ENCODE measurements around the gene RGPD5. TPM values are rescaled to one million over a fixed set of nuclear protein-coding genes. Genes with fewer than 3 reads are reported as not detected.
"Not testable (repeated sequence)": the region's sequence is repeated elsewhere in the genome, so short reads cannot be mapped to it uniquely, and the experiment has no call there.

Gene RGPD5
- total RNA-seq, result 77.7 TPM

DNA sequence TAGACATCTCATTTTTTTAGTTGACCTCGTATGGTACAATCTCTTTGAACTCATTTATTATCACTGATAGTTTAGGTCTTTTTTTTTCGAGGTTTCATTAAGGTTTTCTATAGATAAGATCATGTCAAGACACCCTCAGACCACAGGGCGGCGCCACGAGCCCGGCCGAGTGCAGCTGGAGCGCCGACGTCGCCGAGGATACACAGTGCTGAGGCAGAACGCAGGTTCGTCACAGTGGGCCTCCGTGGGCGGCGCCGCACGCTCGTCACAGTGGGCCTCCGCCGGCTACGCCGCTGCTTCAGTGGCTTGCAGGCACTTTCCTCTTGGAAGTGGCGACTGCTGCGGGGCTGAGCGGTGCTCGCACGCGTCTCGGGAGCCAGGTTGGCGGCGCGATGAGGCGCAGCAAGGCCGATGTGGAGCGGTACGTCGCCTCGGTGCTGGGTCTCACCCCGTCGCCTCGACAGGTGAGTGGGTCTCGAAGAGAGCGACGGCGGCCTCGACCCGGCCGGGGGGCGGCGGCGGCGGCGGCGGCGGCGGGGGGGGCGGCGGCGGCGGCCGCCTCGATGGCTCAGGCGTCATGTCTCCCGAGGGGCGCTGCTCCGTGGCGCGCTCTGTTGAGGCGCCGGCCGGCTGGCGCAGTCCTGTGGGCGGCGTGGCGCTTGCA is at the start of gene RGPD5:
Gene RGPD5, plus strand, starts transcription at position 232 of the 664 bp plus-strand sequence. Its CDS starts 161 bp downstream, at position 393.
- not testable (repeated sequence) for DNase-seq

- not testable (repeated sequence) for DNase-seq
These were observed 42.5 kb upstream of the RGPD5 start for GRCh38 chr2:109751572-109751971.

DNA sequence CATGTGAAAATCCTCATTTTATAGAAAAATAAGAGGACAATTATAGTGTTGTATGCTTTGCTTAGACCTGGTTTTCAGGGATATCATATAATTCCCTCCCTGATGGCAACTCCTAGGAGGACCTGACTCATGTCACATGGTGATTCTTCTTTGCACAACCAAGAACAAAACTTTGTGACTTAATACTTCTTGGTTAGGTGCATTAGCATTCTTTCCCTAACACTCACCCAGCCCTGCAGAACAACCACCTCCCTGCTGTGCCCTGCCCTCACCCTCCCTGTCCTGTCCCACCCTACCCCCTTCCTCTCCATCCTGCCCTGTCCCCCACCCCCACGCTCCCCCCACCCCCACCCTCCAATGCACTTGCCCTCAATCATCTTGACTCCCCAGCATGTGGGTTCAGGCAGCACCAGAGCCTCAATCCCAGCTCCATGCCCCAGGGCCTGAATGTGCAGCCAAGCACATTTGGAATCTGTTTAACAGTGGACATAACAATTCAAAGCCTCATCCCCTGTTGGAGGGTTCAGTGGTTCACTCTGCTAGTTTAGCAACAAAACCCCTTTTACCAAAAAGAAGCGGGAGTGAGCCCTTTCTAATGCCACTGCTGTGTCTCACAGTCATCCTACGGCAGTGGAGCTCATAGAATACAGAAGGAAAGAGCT is 36.8 kb upstream of the RGPD5 start:
- DNase-seq, result not testable (repeated sequence)

DNA sequence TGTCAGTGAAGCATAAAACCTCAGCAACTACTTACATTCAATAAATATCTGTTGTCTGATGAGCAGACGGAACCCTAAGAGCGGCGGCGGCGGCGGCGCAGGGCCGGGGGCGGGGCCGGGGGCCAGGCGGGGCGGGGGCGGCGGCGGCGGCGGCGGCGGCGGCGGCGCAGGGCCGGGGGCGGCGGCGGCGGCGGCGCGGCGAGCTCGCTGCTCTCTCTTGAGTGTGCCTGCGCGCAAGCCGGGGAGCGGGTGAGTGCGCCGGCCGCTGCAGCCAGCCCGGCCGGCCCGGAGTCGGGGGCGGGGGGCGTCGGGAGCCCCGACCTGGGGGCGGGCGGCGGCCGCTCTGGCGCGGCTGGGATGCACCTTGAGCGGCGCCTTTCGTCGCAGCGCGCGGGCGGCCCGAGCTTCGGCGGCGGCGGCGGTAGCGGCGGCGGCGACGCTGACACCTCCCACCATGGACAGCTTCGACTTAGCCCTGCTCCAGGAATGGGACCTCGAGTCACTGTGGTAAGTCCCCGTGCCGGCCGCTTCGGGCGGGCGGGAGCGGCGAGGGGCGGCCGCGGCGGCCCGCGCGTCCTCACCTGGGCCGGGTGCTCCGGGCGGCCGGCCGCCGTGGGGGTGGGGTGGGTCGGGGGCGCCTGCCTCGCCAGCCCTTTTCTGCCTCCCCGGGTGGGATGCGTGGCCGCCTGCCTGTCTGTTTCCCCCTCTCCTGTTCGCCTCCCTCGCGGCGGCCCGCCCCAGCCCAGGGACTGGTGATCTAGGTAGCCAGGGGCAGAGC is 33.7 kb upstream of the RGPD5 start:
- DNase-seq, result not testable (repeated sequence)

DNA sequence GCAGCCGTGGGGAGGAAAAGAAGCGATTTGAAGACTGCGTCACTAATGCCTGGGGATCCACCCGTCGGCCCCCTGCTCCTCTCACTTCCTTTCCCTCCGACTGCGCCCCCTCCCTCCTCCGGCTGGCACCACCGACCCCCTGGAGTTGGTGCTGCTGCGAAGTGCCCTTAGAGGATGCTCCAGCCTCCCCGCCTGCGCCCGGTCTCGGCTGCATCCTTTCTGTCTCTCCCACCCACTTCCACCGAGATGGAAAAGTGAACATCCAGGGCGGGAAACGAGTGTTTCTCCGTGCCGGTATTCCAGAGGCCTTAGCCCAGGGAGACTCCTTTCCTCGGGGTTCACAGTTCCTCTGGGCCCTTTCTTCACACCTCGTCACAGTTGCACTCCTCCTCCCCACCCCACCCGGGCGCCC is 33.1 kb upstream of the RGPD5 start:
- not testable (repeated sequence) for DNase-seq

DNA sequence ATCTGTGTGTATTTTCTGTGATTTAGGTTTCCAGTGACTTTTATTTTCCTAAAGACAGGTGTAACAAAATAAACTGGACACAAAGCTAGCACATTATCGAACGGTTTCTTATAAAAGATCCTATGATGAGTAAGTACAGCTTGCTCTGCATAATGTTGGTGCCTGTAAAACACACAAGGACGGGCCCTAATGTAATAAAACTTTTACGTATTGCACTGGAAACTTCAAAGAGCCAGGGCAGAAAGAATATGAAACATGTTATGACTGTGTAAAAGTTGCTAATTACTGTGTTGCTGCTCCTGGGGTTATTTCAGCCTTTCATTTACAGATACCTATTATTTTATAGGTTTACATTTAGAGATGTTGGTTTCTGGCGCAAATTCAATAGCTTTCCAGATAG is 32.1 kb upstream of the RGPD5 start:
- DNase-seq, result not testable (repeated sequence)

DNA sequence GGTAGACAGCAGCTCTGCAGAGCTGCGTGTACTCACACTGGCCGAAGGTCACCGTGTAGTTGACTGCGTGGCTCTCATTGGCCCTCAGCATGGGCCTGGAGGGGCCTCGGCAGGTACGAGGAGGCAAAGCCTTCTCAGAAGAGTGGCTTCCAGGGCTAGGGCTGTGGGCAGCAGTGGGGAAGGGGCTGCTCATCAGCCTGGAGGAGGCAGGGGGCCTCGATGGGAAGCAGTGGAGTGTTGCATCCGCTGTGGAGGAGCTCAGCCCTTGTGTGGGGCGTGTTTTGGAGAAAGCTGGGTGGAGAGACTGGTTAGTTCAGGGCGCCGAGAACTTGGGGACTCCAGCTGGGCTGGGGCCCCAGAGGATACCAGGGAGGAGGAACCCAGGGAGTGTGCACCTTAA is 28.0 kb upstream of the RGPD5 start:
- DNase-seq, result not testable (repeated sequence)

GRCh38 chr2:109766886-109767578 is 27.1 kb upstream of the RGPD5 start:
- not testable (repeated sequence) for DNase-seq

- DNase-seq, result not testable (repeated sequence)
These were observed 25.2 kb upstream of the RGPD5 start for GRCh38 chr2:109768934-109769333.

- not testable (repeated sequence) for DNase-seq
These were observed 15.0 kb upstream of the RGPD5 start for GRCh38 chr2:109779118-109779517.

- DNase-seq, result not testable (repeated sequence)
These were observed 12.8 kb upstream of the RGPD5 start for GRCh38 chr2:109781147-109781816.

GRCh38 chr2:109782446-109782993 is 11.6 kb upstream of the RGPD5 start:
- not testable (repeated sequence) for DNase-seq

DNA sequence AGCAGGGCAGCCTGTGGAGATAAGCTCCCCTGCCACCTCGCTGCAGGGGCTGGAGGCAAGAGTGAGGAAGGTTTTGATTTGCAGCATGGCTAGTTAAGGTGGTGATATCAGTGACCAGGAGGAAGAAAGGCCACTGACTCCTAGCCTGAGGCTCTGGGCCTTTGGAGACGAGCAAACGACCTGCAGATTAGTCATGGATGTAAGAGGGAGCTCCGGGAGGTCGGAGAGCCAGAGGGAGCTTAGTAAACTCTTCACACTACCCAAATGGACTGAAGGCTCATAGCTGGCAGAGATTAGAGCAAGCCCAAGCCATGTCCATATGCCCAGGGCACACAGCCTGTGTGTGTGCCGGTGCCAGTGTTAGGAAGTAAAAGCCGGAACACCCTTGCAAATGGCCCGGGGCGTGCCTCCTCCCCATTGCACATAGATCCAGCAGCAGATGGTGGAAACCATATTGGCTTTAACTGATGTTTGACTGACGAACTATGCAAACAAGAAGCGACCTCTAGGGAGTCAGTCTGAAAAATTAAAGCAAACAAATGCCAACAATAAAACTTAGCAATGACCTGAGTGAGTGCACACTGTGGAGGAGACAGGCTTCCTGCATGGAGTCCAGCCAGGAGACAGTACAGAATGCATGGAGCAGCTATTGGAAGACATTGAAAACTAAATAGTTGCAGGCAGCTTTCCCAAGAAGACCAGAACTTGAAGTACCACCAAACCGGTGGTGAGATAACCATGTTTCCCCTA is 2.4 kb upstream of the RGPD5 start:
- DNase-seq, result not testable (repeated sequence)

- not testable (repeated sequence) for DNase-seq
These were observed 1.4 kb upstream of the RGPD5 start for GRCh38 chr2:109792659-109793058.

DNA sequence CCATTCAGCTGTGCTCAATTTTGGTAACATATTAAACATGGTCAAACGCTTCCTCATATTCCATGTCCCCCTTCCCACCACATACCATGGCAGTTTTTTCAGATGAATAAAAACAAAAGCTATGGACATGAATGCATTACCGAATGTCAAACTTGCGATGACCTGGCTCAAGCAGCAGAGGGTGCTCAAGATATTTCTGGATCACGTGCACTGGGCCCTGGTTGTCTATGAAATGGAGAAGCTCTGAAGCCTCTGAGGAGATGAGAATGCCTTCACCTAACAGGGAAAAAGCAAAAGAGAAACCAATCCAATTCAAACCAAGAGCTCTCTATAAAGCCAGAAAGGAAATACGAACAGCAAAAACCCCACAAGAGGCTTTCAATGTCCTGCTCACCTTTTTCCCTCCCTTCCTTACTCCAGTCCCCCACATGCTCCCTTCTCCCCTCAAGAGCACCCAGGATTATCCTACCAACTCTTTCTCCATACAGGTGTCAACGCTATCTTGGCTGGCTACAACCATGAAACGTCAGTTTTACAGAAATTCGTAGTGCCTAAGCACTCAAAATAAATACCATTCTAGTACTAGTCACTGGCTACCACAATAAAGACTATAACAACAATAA is 77.1 kb downstream of the RGPD5 start:
- not testable (repeated sequence) for DNase-seq

DNA sequence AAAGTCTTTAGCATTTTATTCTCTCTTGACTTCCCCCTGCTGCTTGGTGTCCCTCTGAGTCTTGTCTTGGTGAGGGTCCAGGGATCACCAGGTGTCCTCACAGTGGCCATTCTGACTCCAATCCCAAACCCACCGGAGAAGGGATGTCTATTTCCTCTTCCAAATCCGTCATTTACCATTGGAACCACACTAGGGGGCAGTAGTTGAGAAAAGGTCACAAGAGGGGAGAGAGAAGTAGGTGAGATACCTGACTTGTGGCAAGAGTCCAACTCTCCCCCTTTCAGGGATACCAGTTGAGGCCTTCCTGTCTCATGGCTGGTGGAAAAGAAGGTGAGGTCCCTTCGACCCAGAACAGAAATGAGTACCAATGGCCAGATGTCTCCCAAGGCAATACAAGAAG is 82.5 kb downstream of the RGPD5 start:
- not testable (repeated sequence) for DNase-seq

DNA sequence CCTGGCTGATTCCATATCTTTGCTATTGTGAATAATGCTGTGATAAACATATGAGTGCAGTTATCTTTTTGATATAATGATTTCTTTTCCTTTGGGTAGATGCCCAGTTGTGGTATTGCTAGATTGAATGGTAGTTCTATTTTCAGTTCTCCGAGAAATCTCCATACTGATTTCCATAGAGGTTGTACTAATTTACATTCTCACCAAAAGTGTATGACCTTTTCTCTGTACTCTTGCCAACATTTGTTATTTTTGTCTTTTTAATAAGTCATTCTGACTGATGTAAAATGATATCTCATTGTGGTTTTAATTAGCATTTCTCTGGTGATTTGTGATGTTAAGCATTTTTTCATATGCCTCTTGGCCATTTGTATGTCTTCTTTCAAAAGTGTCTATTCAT is 88.0 kb downstream of the RGPD5 start:
- not testable (repeated sequence) for DNase-seq

- DNase-seq, result not testable (repeated sequence)
These were observed 94.3 kb downstream of the RGPD5 start for GRCh38 chr2:109888414-109888813.

DNA sequence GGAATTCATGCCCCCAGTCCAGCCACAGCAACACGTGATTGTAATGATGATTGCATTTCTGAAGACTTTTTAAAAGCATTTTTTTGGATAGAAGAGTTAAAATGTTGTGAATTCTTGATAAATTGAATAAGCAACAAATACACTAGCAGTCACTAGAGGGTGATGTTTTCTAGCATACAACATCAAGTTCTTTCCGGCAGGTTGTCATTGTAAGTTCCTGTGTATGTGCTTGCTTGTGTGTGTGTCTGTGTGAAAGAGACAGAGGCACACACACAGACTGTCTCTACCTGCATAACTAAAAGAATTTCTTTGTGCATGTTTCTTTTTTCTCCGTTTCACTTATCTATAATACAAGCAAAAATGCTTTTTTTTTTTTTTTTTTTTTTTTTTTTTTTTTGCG is 95.8 kb downstream of the RGPD5 start:
- DNase-seq, result not testable (repeated sequence)

- not testable (repeated sequence) for DNase-seq
These were observed 96.9 kb downstream of the RGPD5 start for GRCh38 chr2:109891024-109891423.
